Stimulated activated CD4-positive, alpha-beta T cell treated with anti-CD3 and anti-CD28 coated beads, Interleukin-1b, Interleukin-23, amount 100 ng/mL, for 1 hour (primary cell): ENCODE results near the gene PRX.
"Not testable (repeated sequence)": the region's sequence is repeated elsewhere in the genome, so short reads cannot be mapped to it uniquely, and the experiment has no call there.

ENCODE experiments used
- DNase-seq, 2 donors: peaks; one replicate each; pipeline ENCODE4 v3.0.0-alpha.2; 2020; ENCODE audit warnings: low read depth in 2 of 2

PRX gene

DNA sequence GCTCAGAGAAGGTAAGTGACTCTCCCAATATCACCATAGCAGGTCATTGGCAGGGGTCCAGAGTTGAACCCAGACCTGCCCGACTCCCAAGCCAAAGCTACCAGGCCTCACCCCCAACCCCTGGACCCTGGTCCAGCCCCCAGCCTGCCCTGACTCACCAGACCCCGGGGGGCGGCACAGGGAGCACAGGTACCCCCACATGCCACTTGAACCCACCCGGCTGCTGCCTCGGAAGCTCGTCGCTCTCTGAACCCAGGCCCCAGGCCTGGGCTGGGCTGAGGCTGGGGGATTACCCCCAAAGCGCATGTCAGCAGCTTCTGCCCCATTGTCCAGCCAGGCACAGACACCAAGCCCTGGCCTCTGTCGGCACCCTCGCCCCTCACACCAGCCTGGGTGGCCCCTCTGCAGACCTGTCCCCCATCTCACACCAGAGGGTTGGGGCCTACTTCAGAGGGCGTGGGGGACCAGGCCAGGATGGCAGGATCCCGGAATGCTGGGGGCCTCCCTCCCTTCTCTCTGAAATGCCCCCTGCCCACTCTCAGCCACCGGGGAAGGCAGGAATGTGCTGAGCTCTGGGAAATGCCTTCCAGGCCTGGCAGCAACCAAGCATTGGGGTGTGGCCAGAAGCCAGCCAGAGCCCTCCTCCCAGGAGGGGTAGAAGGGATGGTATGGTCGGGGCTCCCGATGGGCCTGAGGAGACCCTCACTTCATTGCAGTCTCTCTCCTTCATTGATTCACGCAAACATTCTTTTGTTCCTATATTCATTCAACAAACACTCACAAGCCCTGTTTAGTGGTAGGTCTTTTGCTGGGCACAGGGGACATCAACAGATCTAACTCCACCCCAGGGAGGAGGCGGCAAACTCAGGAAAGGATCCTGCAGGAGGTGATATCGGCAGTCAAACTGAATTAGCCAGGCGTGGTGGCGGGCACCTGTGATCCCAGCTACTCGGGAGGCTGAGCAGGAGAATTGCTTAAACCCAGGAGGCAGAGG, 1.7 kb upstream of the PRX start:
- DNase-seq, result no peak

DNA sequence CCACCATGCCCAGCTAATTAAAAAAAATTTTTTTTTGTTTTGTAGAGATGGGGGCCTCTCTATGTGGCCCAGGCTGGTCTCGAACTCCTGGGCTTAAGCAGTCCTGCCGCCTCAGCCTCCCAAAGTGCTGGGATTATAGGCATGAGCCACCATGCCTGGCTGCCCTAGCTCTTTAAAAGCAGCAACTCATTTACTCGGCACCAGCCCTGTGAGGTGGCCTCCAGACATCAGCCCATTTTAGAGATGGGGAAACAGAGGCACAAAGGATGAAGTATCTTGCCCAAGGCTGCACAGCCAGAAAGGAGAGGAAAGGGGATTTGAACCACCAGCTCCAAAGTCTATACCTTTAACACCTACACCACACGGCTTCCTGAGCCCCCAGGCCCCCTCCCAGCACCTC, 312 bp downstream of the PRX start:
- no peak for DNase-seq

DNA sequence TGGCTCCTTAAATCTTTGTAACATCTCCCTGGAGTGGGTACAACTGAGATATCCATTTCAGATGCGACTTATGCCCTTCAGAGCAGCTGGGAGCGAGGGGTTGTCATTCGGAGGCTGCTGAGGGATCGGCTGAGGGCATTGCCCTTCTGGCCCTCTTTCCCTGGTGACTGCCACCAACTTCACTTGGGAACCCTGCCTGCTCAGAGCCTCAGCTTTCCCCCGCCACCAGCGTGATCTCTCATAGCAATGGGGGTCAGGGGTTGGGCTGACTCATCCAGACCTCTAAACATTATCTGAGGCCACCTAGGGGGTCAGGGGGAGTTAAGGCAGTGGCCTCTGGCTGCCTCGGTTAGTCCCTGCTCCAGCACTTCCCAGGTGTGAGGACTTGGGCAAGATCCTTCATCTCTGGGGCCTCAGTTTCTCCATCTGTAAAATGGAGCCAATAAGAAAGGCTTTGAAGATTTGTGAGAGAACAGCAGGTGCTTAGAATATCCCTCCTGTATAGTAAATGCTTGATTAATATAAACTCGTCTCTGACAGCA, 1.1 kb downstream of the PRX start:
- DNase-seq, result no peak

DNA sequence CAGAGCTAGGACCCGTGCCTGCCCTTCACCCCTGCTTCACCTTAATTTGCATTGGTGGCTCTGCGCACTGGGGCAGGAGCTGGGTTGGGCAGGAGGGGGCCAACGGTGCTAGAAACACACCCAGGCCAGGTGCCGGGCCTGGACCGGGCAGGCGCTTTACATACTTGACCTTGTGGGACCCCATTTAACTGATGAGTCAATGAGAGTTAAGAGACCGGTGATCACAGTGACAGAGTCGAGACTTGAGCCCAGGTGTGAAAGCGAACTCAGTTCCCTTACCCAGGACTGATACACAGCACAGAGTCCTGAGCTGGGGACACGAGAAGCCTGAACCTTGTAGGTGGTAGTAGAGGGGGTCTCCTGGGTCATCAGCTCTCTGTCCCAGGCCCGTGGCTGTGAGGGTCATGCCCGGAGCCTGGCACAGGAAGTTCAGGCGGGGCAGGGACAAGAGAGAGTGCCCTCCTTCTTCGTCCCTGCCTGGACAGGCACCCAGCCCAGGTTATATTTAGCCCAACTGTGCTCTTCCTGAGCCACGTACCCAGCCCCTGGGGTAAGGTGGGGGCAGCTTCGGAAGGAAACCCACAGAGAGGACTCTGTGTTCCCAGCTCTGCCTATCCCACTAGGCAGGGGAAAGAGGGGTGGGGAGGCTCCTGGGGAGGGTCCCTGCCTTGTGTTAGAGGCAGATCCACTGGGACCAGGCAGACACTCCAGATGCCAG, 1.9 kb downstream of the PRX start:
- no peak for DNase-seq

DNA sequence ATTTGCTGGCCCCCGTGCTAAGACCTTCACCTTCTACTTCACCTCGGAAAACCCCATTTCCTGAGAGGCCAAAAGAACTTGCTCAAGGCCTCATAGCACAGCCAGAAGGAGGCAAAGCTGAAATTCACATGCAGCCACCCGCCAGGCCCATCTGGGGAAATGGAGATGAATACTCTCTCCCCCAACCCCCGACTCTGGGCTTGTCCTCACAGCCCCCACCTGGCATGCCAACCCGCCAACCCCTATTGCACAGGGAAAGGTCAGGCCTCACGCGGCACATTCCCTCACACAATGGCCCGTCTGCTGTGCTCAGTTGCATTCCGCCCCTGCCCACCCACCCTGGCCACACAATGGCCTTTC, 3.2 kb downstream of the PRX start:
- no peak for DNase-seq

DNA sequence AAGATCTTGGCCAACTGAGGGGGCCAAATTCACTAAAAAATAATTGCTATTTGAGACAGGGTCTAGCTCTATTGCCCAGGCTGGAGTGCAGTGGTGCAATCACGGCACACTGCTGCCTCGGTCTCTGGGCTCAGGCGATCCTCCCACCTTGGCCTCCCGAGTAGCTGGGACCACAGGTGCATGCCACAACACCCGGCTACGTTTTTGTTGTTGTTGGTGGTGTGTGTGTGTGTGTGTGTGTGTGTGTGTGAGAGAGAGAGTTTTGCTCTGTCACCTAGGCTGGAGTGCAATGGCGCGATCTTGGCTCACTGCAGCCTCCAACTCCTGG, 4.6 kb downstream of the PRX start:
- not testable (repeated sequence) for DNase-seq

DNA sequence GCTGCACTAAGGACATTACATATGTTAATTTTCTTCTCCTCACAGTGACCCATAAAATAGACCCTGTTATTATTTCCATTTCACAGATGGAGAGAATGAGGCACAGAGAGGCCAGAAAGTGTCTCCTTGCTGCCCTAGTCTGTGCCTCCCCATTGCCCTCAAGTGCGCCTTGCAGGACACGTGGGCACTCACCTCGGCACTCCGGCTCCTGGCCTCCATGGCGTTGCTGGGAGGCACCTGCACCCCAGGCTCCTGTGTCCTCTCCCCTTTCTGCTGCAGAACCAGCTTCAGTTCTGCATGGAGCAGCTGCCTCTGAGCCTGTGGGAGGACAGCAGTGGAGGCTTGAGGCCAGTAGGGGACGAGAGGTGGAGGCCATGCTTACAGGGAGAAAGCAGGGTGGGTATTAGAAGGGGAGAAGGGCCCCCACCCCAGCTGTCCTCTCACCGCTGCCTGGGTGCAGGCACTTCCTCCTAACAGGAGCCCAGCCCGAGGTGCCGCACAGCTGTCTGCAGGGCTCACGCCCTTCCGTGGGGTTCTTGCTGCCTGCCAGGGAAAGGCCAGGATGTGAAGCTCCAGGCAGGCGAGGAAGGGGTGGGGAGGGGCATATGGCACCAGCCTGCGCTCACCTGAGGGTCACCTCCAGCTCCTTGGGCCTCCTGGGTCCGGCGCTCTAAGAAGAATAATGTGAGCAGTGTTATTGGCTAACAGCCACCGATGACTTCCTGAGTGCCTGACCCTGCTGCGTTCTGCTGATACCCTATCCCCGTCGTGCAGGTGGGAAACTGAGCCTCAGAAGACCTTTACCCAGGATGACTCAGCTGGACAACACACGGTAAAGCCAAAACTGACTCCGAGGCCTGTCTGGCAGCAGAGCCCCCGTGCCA, 5.2 kb downstream of the PRX start:
- no peak for DNase-seq

DNA sequence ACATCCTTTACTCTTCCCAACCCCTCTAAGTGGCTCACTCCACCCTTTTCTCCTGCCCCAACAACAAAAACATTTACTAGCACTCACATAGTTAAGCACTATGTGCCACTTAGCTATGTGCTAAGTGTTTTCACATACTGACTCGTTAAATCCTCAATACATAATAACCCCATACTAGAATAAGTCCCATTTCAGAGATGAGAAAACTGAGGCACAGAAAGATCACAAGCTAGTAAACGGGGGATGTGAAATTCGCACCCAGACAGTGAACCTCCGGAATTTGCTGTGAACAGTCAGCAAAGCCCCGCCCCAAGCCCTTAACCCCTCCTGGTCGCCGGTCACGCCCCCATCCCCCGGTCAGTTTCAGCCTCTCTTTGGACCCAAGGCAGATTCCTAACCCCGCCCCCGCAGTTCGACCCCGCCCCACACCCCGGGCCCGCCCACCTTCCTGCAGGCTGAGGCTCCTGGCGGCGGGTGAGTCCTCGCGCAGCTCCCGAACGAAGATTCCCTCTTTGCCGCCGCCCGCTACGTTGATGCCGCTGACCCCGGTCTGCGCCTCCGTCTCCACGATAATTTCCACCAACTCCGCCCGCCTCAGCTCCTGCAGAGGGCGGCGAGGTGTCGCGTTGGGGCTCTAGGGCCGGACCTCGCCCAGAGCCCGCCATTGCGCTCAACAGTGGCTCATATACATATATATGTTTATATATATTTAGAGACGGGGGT, 9.8 kb downstream of the PRX start:
- DNase-seq, result peak; percentile 37 to 59

DNA sequence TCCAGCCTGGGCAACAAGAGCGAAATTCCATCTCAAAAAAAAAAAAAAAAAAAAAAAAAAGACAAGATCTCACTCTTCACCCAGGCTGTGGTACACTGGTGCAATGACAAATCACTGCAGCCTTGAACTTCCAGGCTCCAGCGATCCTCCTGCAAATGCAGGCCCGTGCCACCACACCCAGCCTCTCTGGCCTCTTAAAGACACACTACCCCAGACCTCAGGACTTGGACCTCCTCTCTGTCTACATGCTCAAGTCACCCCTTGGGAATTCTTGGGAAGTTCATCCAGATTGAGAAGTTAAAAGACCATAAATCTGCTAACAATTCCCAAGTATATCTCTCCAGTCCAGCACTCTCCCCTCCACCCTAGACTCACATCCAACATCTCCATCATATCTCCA, 12.6 kb downstream of the PRX start:
- DNase-seq, result no peak

DNA sequence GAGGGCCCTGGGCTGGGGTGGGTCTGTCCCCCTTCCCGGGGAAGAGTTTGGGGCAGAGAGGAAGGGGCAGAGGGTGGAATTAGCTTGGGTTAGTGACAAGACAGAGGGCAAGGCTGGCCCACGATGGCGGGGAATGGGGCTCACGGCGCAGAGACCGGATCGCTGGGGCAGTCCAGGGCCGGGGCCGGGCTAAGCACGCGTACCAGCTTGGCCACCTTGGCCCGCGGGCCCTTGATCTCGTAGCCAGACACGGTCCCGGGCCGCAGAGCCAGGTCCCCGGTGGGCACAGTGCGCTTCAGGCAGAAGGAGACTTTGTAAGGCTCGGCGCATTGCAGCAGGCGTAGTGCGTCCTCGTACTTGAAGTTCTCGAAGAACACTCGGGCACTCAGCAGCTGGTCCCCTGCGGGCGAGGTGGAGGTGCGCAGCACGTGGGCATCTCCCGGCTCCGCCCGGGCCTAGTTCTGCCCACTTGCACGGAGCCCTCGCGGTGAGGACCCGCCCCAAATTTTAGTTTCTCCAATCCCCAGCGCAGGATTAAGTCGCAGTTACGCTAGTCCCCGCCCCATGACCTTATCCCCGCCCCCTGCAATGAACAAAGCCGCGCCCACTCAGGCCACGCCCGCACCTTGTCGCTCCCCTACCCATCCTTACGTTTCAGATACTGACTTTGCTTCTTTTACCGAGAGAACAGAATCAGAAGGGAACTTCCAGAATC, 14.6 kb downstream of the PRX start:
- peak in 1 of 2 donors; percentile 50 for DNase-seq

DNA sequence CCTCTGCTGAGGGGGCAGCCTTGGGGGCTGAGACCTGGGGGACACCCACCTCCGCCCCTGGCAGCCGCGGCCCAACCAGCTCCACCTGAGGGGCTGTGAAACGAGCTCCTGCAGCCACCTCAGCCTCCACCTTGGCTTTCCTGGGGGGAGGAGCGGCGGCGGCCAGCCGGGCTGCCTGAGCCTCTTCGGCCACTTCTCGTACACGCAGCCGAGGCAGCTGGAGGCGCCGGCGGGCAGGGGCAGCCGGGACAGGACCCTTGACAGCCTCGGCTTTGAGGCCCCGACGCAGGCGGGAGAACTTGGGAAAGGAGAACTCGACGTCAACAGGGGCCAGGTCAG, 15.6 kb downstream of the PRX start:
- DNase-seq, result no peak

DNA sequence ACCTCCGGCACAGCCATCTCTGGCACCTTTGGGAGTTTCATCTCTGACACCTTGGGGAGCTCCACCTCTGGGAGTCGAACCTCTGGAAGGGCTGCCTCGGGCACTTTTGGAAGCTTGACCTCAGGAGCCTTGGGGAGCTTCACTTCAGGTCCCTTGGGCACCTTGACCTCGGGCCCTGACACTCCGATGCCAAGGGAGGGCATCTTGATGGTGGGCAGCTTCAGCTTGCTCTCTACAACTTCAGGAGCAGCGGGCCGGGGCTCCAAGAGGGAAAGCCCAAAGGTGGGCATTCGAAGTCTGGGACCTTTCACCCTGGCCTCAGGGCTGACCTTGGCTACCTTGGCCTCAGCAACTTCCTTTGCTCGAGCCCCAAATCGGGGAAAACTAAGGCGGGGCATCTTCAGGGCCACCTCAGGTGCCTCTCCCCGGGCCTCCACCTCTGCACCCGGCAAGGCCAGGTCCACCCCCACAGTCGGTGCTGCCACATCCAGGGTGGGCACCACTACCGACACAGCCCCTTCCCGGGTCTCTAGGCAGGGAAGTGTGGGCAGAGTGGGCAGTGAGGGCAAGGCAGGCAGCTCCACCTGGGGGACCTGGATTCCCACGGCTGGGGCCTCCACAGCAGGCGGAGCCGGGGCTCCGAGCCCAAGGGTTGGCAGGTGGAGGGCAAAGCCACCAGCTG, 16.2 kb downstream of the PRX start:
- DNase-seq, result no peak

DNA sequence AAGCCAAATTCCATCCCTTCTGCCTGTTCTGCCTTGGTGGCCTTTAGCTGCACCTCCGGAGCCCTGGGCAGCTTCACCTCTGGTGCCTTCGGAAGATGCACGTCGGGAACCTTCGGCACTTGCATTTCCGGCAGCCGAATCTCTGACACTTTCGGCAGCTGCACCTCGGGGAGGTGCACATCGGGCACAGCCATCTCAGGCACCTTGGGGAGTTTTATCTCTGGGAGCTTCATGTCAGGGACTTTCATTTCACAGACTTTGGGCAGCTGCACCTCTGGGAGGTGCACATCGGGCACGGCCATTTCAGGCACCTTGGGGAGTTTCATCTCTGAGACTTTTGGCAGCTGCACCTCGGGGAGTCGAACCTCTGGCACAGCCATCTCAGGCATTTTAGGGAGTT, 17.2 kb downstream of the PRX start:
- no peak for DNase-seq

DNA sequence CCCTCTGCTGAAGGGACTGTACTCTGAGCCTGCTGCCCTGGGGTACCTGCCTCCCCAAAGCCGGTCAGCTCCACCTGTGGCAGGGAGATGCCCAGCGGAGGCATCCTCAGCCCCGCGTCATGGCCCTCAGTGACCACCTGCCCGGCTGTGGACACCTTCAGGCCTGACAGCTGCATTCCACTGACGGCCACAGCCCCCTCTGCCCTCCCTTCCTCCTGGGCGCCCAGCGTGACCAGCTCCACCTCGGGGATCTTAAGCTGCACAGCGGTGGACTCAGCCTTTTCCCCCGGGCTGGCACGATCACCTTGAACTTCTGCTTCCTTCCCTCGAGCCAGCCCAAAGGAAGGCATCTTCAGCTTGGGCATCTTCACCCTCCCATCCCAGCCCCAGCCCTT, 18.4 kb downstream of the PRX start:
- DNase-seq, result no peak

DNA sequence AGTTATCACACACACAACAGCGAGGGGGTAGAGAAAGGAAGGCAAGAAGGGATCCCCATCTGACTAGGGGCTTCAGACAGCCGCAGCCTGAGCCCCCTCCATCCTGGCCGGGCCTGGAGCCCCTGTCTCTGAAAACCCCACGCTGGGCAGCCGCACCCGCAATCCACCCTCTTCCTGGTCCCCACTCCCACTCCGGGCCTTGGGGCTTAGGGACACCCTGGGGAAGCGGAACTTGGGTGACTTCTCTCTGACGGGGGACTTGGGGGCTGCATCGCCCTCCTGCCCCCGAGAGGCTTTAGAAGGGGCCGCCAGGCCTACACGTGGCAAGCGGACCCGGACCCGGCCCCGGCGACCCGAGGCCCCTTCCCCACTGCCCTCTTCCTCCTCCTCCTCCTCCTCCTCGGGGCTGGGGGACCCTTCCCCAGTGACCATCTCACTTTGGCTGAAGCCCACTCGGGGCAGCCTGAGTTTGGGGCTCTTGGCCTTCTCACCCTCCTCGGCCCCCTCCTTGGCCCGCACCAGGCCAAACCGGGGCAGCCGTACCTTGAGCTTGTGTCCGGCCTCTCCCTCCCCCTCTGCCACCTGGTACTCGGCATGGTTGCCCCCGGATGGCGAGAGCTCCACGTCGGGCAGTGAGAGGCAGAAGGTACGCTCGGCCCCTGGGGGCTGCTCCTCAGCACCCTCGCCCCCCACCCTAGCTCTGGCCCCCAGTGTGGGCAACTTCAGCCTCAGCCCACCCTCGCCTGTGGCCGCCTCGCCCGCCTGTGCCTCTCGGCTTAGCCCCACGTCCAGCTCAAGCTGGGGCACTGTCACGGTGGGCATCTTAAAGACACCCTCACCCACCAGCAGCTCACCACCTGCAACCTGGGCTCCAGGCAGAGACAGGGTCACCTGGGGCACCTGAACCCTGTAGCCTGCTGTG, 19.0 kb downstream of the PRX start:
- DNase-seq, result no peak

DNA sequence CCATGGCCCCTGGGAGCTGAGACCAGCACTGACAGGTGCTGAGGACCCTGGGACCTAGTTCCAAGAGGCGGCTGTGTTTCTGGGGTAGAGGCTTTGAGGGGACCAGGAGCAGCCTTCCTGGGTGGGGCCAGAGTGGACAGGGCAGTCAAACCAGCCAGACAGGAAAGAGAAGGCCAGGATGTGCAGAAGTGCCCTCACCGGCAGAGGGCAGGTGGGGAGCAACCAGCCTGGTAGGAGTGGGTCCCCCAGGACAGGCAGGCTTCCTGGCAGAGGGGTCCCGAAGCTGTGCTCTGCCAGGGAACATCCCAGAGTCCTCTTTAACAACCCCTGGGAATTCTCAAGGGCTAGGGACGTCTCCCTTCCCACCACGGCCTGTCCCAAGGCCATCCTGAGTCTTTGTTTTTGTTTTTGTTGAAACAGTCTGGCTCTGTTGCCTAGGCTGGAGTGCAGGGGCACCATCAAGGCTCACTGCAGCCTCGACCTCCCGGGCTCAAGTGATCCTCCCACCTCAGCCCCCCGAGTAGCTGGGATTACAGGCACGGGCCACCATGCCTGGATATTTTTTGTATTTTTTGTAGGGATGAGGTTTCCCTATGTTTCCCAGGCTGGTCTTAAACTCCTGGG, 20.2 kb downstream of the PRX start:
- no peak for DNase-seq

DNA sequence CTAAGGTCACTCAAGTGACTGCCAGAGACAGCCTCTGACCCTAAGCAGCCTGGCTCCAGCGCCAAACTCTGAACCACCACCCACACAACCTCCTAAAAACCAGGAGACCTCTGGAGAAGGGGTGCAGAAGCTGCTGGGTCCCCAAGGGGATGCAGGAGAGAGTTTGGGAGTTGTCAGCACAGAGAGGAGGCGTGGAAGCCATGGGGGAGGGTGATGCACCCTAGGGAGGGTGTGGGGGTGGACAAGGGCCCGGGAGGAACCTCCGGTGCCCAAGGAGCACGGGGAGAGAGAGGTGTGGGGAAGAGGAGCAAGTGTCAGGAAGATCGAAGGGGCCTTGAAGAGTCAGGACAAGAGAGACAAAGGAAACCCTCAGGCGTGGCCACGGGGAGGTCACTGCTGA, 21.1 kb downstream of the PRX start:
- no peak for DNase-seq

DNA sequence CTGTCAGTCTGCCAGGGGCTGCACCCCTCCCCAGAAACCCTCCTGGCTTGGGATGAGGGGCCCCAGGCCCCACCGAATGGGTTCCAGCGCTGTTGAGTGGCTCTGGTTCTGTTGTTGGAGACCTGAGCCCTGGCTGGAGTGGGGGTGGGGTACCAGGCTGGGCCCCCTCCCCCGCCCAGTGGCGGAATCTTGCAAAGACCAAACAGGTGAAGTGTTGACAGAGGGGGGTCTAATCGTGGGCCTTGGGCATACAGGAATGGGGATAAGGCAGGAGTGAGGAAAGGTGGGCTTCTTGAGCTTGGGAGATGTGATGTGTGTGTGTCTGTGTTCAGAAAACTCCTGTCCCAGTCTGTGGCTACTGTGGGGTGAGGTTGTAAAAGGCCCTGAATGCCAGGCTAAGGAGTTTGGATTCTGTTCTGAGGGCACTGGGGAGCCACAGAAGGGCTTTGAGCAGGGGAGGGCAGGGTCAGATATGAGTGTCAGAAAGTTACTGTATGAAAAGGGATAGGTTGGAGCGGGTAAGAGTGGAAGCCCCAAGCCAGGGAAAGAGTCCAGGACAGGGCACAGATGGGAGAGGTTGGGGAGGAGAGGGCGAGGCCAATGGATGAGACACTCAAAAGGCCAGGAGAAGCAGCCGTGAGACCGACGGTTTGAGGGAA, 23.0 kb downstream of the PRX start, which contains the start of gene HIPK4:
HIPK4 (minus strand) TSS at position 98 of the 659 bp plus-strand sequence. CDS start 279 bp downstream, outside the sequence.
- no peak for DNase-seq
